Stomach smooth muscle (tissue), 2 donors: ENCODE results near the gene PSEN1.
A peak's percentile ranks its signal among the peaks of the same experiment; 100 is the strongest.

Source experiments
- H3K27ac ChIP-seq: one replicate; pipeline ENCODE4 v1.7.0; 2013; ENCODE audit warnings: mild to moderate bottlenecking, low read length, inconsistent platforms
- H3K27me3 ChIP-seq, 2 donors: one replicate each; pipeline ENCODE4 v1.7.0; 2013; ENCODE audit warnings: low read length in 2 of 2; ENCODE audit not compliant: insufficient read depth in 2 of 2, control insufficient read depth in 1 of 2
- H3K36me3 ChIP-seq, 2 donors: one replicate each; pipeline ENCODE4 v1.7.0; 2013; ENCODE audit warnings: low read length in 2 of 2; ENCODE audit not compliant: control insufficient read depth in 2 of 2, insufficient read depth in 2 of 2
- H3K4me1 ChIP-seq: one replicate; pipeline ENCODE4 v1.7.0; 2013; ENCODE audit warnings: low read length; ENCODE audit not compliant: control insufficient read depth, insufficient read depth
- H3K4me3 ChIP-seq, 2 donors: one replicate each; pipeline ENCODE4 v1.7.0; 2013; ENCODE audit warnings: low read length in 2 of 2
- H3K9ac ChIP-seq, 2 donors: one replicate each; pipeline ENCODE4 v1.7.0; 2013; ENCODE audit warnings: low read length in 2 of 2, mild to moderate bottlenecking in 1 of 2
- H3K9me3 ChIP-seq, 2 donors: one replicate each; pipeline ENCODE4 v1.7.0; 2013; ENCODE audit warnings: low read length in 2 of 2; ENCODE audit not compliant: control insufficient read depth in 2 of 2
- donor health status: healthy.
- donor health status: Pancreatic carcinoma.

PSEN1 gene

DNA sequence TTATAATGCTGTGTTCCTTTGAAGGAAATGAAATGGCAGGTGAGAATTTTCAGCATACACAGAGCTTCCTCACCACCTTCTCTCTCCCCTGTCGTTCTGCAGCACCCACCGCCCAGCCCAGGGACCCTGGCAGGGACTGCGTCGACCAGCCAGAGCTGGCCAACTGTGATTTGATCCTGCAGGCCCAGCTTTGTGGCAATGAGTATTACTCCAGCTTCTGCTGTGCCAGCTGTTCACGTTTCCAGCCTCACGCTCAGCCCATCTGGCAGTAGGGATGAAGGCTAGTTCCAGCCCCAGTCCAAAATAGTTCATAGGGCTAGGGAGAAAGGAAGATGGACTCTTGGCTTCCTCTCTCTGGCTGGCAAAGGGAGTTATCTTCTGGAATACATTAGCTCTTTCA lies 136.1 kb downstream of the PSEN1 start:
- H3K4me3 ChIP-seq, result no peak overlapping the region
- H3K27me3 ChIP-seq, result no peaks in the 10 kb centered on the region
- peaks cover 14% of the 10 kb centered on the region for H3K4me1 ChIP-seq
- no peak overlapping the region for H3K9ac ChIP-seq
- H3K36me3 ChIP-seq, result peaks cover 21 to 28% of the 10 kb centered on the region in 2 donors
- H3K9me3 ChIP-seq, result no peaks in the 10 kb centered on the region
- H3K27ac ChIP-seq, result peak overlapping the region; percentile 24
